HG02623 (cell line): ENCODE data around the gene OSGIN1.

Experiments
- ATAC-seq: cut with Tn5 transposase; IDR thresholded peaks from one replicate; pipeline ENCODE4 v1.9.1; 2021; ENCODE audit warnings: moderate library complexity; ENCODE audit not compliant: unreplicated experiment

Gene OSGIN1

DNA sequence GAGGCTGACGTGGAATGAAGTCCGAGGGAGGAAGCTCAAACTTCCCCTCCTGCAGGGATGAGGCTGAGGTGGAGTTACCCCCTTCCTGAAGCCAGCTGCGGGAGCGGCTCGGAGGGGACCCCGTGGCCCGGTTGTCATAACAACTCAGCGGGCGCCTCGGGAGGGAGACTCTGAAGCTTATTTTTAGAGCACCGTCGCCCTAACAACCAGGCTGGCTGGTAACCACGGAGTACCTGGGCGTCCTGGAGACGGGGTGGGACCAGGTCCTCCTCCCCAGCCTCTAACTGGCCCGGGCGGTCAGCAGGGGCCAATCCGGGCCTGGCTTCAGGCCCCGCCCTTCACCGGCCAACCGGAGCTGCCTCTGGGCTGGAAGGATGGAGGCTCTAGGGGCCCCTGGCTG, 42.7 kb downstream of the OSGIN1 start:
- ATAC-seq: no peak

DNA sequence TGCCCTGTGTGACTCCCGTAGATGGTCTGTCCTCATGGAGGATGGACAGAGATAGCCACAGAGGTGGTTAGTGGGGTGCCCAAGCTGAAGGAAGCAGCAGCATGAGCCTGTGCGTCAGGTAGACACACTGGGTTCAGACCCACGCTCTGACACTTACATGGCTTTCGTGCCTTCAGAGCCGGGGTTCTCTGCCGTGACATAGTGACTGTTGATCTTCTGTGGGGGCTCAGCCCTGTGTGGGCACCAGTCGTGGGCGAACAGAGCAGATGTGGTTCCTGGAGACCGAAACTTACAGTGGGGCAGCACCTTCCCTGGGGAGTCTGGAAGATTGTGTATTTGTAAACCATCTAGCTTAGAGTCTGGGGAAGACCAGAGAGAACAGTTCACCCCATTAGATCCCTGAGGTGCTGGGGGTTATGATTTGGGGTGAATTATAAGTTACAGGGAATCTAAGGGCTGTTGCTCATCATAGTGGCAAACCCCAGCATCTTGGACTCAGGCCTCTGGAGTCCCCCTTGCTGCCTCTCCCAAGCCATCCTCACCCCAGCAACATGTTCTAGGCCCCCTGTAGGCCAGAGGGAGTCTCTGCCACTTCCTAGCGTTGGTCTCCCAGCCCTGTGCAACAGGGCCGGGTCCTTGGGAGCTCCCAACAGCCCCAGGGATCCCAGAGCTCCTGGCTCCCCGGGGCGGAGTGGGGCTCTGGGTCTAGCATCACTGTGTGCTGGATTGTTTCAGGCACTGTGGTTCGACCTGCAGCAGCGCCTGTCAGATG, 43.6 kb downstream of the OSGIN1 start:
- no peak for ATAC-seq

DNA sequence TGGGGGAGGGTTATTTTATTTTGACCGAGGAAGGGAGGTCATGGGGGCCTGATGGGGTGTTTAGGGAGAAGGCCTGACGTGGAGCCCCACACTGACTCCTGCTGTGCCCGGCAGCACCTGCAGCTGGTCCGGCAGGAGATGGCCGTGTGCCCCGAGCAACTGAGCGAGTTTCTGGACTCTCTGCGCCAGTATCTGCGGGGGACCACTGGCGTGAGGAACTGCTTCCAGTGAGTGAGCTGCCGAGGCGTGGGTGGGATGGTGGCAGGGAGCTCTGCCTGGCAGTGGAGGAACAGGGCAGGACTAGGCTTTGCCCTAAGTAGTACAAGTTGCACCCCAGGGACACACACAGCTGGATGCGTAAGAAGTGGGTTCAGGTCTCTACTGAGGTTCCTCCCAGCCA, 45.1 kb downstream of the OSGIN1 start:
- ATAC-seq: no peak

DNA sequence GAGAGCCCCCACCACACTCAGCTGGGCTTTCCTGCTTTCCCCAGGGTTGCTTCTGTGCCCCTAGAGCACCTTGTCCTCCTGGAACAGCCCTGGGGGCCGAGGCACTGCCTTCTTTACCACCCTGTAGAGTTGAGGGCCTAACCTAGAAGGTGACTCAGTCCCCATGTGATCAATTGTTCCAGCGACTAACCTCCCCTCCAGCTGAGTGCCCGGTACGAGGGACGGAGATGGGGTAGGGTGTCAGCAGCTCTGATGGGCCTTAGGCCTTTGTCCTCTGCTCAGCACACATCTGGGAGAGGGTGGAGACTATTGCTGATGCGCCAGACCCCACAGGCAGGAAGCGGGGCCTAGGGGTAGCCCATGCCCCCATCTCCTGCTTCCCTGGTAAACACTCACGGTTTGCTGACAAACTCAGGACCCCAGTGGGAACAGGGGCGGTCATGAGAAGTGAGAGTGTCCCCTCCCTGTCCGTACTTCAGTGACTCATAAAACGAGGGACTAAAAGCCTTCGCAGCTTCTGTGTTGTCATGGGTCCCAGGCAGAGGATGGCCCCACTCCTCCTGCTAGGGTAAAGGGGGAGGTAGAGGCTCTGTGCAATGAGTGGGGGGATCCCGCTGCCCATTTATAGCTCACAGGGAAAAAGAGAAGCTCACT, 48.1 kb downstream of the OSGIN1 start:
- ATAC-seq: no peak

DNA sequence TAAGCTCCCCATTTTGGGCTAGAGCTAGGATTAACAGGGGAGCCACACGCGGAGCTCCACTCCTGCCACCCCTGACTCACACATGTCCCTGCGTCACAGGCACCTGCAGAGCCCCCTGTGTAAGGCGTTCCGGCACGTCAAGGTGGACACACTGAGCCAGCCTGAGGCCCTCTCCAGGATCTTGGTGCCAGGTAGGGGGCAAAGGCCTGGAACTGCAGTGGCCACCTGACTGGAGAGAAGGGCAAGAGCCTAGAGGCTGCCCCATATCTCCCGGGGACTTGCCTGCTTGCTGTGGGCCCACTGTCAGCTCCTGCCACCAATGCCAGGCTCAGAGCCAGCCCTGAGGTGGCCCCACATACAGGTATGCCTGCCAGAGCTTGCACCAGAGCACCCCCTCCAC, 48.7 kb downstream of the OSGIN1 start:
- ATAC-seq: no peak

DNA sequence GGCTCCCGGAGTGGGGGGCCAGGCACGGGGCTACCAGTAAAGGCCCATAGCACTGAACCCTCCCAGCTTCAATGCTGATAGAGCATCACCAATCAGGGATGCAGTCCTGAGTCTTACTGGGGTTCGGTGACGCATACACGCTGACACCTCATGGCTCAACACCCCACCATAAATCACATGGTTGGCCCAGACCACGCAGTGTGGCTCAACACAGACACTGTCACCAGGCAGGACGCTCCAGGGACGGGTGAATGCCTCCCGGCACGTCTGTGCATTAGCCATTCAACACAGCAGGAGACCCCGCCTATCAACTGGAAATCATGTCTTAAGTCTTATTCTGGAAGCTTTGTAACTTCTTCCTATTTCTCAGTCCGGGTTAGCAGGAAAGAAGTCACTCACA, 50.0 kb downstream of the OSGIN1 start:
- no peak for ATAC-seq

DNA sequence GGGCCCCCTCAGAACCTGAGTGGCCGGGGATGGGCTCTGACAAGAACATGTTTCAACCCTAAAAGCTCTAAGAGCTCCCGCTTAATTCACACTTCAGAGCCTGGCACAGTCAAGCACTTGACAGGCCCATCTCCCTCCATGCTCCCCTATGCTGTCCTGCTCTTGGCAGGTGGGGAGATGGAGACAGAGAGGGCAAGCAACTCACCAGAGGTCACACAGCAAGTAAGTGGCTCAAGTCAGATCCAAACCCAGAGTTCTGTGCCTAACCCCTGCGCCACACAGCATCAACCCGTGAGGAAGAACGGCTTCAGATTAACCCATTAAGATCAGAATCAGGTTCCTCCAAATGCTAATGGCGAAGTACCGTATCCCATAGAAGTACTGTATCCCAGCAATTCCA, 51.4 kb downstream of the OSGIN1 start:
- ATAC-seq: no peak

DNA sequence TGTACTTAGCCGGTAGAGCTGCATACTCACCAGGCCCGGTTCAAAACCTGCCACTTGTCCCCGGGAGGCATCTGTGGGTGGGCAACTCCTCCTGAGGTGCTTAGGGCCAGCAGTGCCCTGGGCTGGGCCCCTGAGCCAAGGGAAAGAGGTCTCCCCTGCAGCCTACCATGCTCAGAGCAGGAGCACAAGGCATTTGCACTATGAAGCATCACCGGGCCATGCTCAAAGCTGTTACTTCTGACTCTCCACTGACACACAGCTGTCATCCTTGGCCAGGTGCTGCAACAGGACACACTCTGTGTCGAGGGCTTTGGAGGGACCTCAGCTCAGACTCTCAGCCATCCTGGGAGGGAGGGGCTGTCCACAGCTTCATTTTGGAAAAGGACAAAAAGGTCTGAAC, 52.4 kb downstream of the OSGIN1 start:
- no peak for ATAC-seq

DNA sequence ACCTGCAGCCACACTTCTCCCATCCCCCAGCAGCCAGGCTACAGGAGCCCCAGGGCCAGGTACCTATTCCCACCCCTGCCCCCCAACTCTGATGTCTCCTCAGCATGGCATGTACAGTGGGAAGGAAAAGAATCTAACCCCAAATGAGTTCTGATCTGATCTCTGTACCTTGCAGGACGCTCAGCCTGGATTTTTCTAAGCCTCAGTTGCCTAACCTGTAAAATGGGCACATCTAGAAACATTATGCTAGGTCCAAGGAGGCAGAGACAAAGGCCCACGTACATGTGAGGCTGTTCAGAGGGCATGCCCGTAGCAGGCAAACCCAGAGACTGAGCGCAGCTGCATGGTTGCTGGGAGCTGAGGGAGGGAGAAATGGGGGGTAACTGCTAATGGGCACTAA, 54.5 kb downstream of the OSGIN1 start:
- no peak for ATAC-seq

DNA sequence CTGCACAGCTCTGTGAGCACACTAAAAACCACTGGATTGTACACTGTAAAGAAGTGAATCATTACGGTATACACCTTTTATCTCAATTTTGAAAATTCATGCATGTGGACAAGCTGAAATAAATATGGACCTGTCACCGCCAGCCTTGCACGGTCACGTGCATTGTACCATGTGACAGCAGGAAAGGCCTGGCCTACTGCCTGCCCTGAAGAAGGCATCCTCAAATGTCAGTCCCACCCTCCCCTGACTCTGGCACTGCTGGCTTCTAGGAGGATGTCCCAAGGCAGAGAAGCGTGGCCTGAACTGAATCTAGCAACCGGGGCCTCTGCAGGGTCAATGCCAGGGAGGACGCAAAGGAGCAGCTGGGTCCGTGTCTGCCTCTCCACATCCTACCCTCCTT, 54.9 kb downstream of the OSGIN1 start:
- ATAC-seq: no peak

DNA sequence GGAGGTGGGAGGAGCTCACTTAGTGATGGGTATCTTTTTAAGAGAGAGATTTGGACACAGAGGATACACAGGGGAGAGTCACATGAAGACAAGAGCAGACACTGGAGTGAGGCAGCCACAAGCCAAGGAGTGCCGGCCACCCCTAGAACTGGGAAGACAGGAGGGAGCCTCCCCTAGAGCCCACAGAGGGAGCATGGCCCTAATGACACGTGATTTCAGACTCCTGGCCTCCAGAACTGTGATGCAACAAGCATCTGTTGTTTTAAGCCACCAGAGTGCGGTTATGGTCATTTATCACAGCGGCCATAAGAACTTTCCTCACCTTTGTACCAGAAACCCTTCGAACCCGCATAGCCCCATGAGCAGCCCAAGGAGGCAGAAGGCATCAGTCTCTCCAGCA, 56.2 kb downstream of the OSGIN1 start:
- ATAC-seq: no peak

DNA sequence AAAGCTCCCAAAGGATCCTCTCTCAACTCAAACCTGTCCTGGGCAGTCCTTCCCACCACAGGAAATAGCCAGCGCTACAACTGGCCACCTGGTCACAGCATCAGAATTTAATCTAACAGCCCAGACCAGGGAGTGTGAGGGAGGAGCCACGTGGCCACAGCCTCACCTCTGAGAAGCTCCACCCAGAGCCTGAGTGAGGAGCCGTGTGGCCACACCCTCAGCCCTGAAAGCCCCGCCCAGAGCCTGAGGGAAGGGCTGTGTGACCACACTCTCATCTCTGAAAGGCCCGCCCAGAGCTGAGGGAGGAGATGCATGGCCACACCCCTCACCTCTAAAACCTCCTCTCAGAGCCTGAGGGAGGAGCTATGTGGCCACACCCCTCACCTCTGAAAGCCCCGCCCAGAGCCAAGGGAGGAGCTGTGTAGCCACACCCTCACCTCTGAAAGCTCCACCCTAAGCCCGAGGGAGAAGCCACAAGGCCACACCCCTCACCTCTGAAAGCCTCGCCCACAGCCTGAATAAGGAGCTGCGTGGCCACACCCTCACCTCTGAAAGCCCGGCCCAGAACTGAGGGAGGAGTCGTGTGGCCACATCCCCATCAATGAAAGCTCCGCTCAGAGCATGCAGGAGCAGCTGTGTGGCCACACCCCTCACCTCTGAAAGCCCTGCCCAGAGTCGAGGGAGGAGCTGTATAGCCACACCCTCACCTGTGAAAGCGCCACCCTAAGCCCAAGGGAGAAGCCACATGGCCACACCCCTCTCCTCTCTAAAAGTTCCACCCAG, 60.9 kb downstream of the OSGIN1 start:
- ATAC-seq: peak; percentile 66

DNA sequence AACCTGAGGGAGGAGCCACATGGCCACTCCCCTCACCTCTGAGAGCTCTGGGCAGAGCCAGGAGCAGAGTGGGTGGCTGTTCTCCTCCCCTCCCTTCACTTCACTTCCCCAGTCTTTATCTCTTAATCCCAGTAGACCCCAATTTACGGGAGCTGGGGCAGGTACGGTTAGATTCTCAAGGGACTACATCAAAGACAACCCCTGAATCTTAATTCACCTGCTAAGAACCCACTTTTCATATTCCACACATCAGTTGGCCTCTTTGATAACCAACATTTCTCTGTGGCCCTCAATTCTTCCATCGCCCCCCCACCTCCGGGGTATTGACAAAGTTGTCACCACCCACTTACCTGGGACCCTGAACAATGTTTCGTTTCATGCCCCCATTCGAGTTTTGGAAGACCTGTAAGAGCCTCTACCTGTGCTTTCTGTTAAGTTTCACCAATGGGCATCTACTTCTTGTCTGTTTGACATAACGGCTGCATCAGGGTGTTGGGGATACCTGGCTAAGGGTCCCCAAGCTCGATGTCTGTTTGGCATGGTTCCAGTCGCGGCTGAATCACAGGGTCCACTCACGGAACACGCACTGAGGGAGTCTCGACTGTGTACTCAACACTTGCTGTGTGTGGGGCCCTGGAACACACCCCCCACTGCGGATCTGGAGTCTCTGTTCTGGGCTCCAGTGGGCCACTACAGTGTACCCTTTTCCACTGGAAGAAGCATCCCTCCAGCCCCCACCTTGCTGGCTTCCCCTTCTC, 61.7 kb downstream of the OSGIN1 start:
- ATAC-seq: no peak

DNA sequence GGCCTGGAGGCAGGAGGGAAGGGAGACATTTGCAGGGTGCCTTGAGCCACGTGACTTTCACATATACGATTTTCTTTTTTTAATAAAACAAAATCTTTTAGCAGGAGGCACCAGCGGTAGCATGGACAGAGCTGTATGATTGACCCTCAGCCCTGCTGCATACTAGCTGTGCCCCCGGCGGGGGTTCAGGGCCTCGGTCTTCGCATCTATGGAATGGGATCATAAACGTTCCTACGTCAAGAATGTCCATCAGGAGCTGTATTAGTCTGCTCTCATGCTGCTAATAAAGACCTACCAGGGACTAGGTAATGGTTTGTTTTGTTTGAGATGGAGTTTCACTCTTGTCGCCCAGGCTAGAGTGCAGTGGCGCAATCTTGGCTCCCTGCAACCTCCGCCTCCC, 62.4 kb downstream of the OSGIN1 start:
- ATAC-seq: no peak
